ENCODE data around the gene NTSR1.

Gene NTSR1

GRCh38 chr20:62726716-62727583 lies 18.3 kb downstream of the NTSR1 start:
- DNase-seq = no peak

- DNase-seq = no peak
These were observed 19.0 kb downstream of the NTSR1 start for GRCh38 chr20:62727584-62728027.

GRCh38 chr20:62728028-62728780 lies 19.6 kb downstream of the NTSR1 start:
- DNase-seq = no peak

- no peak for DNase-seq
These were observed 20.2 kb downstream of the NTSR1 start for GRCh38 chr20:62728781-62729300.

GRCh38 chr20:62730481-62730880 lies 21.8 kb downstream of the NTSR1 start:
- no peak for DNase-seq

GRCh38 chr20:62732031-62732760 lies 23.6 kb downstream of the NTSR1 start:
- no peak for DNase-seq

GRCh38 chr20:62732842-62733525 lies 24.3 kb downstream of the NTSR1 start:
- DNase-seq = no peak

GRCh38 chr20:62733526-62733842 lies 24.8 kb downstream of the NTSR1 start:
- DNase-seq = no peak

GRCh38 chr20:62733891-62734290 lies 25.3 kb downstream of the NTSR1 start:
- no peak for DNase-seq

- no peak for DNase-seq
These were observed 25.7 kb downstream of the NTSR1 start for GRCh38 chr20:62734326-62734725.

- no peak for DNase-seq
These were observed 26.2 kb downstream of the NTSR1 start for GRCh38 chr20:62734881-62735280.

- DNase-seq = no peak
These were observed 26.7 kb downstream of the NTSR1 start for GRCh38 chr20:62735331-62735821.

GRCh38 chr20:62736026-62736406 lies 27.4 kb downstream of the NTSR1 start:
- no peak for DNase-seq

- no peak for DNase-seq
These were observed 27.9 kb downstream of the NTSR1 start for GRCh38 chr20:62736407-62737071.

- DNase-seq = no peak
These were observed 28.7 kb downstream of the NTSR1 start for GRCh38 chr20:62737271-62737811.

GRCh38 chr20:62738025-62738881 lies 29.6 kb downstream of the NTSR1 start:
- DNase-seq = no peak

- DNase-seq = no peak
These were observed 30.4 kb downstream of the NTSR1 start for GRCh38 chr20:62739067-62739466.

GRCh38 chr20:62739581-62740285 lies 31.1 kb downstream of the NTSR1 start:
- peak; percentile 78 for DNase-seq

GRCh38 chr20:62740286-62741141 lies 31.9 kb downstream of the NTSR1 start:
- DNase-seq = peak; percentile 95

Measured in NK-92 treated with Interleukin-12 subunit alpha and Interleukin-12 subunit beta, amount 100 ng/mL, for 24 hours (cell line).